Sigmoid colon (tissue), 7 donors: ENCODE data around the gene CSTPP1. TPM values are rescaled to one million over a fixed set of nuclear protein-coding genes. Genes with fewer than 3 reads are reported as not detected.
A peak's percentile ranks its signal among the peaks of the same experiment; 100 is the strongest.

Experiments used
- DNase-seq: peaks from one replicate; pipeline ENCODE4 v3.0.0-alpha.2; 2019
- H3K27ac ChIP-seq, 4 donors: fragments of 200-600 bp; sonication (generic); one replicate each; pipeline ENCODE4 v1.5.1; 2016 to 2019; ENCODE audit warnings: mild to moderate bottlenecking in 1 of 4
- H3K27me3 ChIP-seq, 3 donors: fragments of 200-600 bp; sonication (generic); one replicate each; pipeline ENCODE4 v1.5.1; 2019; ENCODE audit warnings: mild to moderate bottlenecking in 1 of 3
- H3K36me3 ChIP-seq, 4 donors: fragments of 200-600 bp; sonication (generic); one replicate each; pipeline ENCODE4 v1.5.1; 2016 to 2019
- H3K4me1 ChIP-seq, 4 donors: fragments of 200-600 bp; sonication (generic); one replicate each; pipeline ENCODE4 v1.5.1; 2017 to 2019
- H3K4me3 ChIP-seq, 4 donors: fragments of 200-600 bp; sonication (generic); one replicate each; pipeline ENCODE4 v1.5.1; 2017 to 2019; ENCODE audit warnings: mild to moderate bottlenecking in 2 of 4, moderate library complexity in 1 of 4
- H3K9me3 ChIP-seq, 4 donors: fragments of 200-600 bp in 3 of 4; sonication (generic) in 3 of 4; one replicate each; pipeline versions ENCODE4 v1.5.1 to v1.6.1; 2013 to 2019
- EP300 ChIP-seq, 4 donors: sonication (generic); formaldehyde crosslinking; IDR thresholded peaks; one replicate each; pipeline ENCODE4 v1.6.1; 2017; ENCODE audit warnings: antibody characterized with exemption in 4 of 4
- POLR2A ChIP-seq, 2 donors: fragments of 450-650 bp; IDR thresholded peaks; one replicate each; pipeline ENCODE4 v1.6.1; 2016; ENCODE audit warnings: antibody characterized with exemption in 2 of 2, mild to moderate bottlenecking in 2 of 2, moderate library complexity in 2 of 2
- POLR2AphosphoS5 ChIP-seq, 4 donors: sonication (generic); formaldehyde crosslinking; IDR thresholded peaks; one replicate each; pipeline ENCODE4 v1.6.1; 2017; ENCODE audit warnings: antibody characterized with exemption in 4 of 4
- WGBS, 2 donors: extraction: QIAGEN DNeasy Blood & Tissue Kit; methylation state at CpG; one replicate each; pipeline ENCODE4 v1.1.7; 2013; 5-methylcytosine and 5-hydroxymethylcytosine counted together
- intact Hi-C: fragments of 100-400 bp; cut with DNase I; formaldehyde crosslinking; loops from one replicate; pipeline ENCODE4 v1.15.1; 2023
- polyA plus RNA-seq, 3 donors: library from polyadenylated mRNA; stranded (reverse); fragments of 200-250 nt; gene quantifications; one replicate each; pipeline ENCODE4 v1.2.3, GENCODE V29; 2013
- total RNA-seq, 4 donors: library from RNA; depleted of rRNA; stranded (reverse); fragments of >200 nt; gene quantifications; one replicate each; pipeline ENCODE4 v1.1.0, GENCODE V29; 2016
- TF ChIP-seq, protein P1 (sequence below), 4 experiments: fragments of 450-650 bp in 3 of 4; fragments of 200-600 bp in 1 of 4; IDR thresholded peaks; one replicate each; pipeline ENCODE4 v1.5.1; 2016 to 2019; ENCODE audit warnings: antibody characterized with exemption in 4 of 4, mild to moderate bottlenecking in 3 of 4, moderate library complexity in 2 of 4
- donor health status: healthy with polysubstance abuse.
- donor health status: Bipolar disorder and iron deficiency.
- donor health status: healthy.

CSTPP1 gene
- total and polyA plus RNA-seq, 7 donors = 12.9 to 29.4 (median 22.8) TPM

DNA sequence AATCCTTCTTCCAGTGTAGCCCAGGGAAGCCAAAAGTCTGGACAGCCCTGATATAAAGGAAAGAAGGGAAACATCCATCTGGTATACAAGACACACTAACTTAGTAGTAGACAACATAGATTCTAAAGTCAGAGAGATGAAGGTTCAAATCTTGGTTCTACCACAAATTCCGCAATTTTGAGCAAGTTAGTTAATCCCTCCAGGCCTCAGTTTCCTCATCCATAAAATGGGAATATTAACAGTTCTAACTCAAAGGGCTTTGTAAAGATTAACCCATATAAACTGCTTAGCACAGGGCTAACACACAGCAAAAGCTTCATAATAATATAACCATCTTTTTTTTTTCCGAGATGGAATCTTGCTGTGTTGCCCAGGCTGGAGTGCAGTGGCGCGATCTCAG, 29.0 kb upstream of the CSTPP1 start:
- no peak overlapping the region for H3K27ac ChIP-seq
- H3K9me3 ChIP-seq = no peaks in the 10 kb centered on the region
- DNase-seq = no peak
- TF ChIP-seq POLR2AphosphoS5 (IDR thresholded peaks at IDR 0.05) = no peak
- no peak for TF ChIP-seq POLR2A (IDR thresholded peaks at IDR 0.05)
- TF ChIP-seq, protein P1, sequence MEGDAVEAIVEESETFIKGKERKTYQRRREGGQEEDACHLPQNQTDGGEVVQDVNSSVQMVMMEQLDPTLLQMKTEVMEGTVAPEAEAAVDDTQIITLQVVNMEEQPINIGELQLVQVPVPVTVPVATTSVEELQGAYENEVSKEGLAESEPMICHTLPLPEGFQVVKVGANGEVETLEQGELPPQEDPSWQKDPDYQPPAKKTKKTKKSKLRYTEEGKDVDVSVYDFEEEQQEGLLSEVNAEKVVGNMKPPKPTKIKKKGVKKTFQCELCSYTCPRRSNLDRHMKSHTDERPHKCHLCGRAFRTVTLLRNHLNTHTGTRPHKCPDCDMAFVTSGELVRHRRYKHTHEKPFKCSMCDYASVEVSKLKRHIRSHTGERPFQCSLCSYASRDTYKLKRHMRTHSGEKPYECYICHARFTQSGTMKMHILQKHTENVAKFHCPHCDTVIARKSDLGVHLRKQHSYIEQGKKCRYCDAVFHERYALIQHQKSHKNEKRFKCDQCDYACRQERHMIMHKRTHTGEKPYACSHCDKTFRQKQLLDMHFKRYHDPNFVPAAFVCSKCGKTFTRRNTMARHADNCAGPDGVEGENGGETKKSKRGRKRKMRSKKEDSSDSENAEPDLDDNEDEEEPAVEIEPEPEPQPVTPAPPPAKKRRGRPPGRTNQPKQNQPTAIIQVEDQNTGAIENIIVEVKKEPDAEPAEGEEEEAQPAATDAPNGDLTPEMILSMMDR (IDR thresholded peaks at IDR 0.05) = no peak
- TF ChIP-seq EP300 (IDR thresholded peaks at IDR 0.05) = no peak
- no peak overlapping the region for H3K4me3 ChIP-seq
- no peaks in the 10 kb centered on the region for H3K27me3 ChIP-seq
- peaks cover 0 to 10% (median 5%) of the 10 kb centered on the region in 4 donors for H3K4me1 ChIP-seq
- no peaks in the 10 kb centered on the region for H3K36me3 ChIP-seq
- WGBS, 2 donors = 95 to 96% methylated on average over 4 of the region's 4 CpGs
- intact Hi-C loops = no loop called here

DNA sequence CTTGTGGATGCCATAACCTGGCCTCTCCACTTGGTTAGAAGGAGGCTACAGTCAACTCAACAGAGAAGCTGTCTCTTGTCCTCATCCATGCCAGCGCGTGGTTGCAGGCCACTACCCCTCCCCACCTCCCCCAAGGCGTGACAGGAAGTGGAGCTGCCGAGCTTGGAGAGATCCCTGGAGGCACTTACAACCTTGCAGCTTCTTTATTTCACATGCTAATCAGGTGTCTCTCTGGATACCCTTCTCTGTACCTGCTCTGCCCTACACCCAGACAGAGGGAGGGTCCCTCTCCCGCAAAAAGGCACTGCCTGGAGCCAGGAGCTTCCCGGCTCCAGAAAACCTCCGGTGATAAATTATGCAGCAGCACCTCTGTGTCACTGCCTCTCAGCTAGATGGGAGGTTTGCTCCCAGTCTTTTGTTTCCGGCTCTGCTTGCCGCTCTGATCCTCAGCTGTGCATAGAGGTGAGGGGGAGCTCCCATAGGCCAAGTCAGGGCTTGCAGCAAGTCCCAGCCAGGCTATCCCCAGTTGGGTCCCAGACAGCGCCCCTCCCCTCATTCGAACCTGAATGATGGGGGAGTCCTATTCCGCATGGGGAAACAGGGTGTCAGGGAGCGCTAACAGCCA, 23.9 kb upstream of the CSTPP1 start:
- Histone ChIP-seq H3K4me3 (no peak overlapping the region), H3K4me1 (peaks cover 0 to 43% (median 32%) of the 10 kb centered on the region in 4 donors), H3K27me3 (no peaks in the 10 kb centered on the region), H3K9me3 (no peaks in the 10 kb centered on the region), H3K27ac (no peak overlapping the region), H3K36me3 (no peaks in the 10 kb centered on the region)
- DNase-seq = no peak
- WGBS, 2 donors = 26 to 35% methylated on average over 13 of the region's 13 CpGs
- TF ChIP-seq POLR2AphosphoS5 (IDR thresholded peaks at IDR 0.05) (no peak), POLR2A (IDR thresholded peaks at IDR 0.05) (no peak), EP300 (IDR thresholded peaks at IDR 0.05) (no peak)
- TF ChIP-seq, protein P1 (IDR thresholded peaks at IDR 0.05) = no peak
- intact Hi-C loops = no loop called here

DNA sequence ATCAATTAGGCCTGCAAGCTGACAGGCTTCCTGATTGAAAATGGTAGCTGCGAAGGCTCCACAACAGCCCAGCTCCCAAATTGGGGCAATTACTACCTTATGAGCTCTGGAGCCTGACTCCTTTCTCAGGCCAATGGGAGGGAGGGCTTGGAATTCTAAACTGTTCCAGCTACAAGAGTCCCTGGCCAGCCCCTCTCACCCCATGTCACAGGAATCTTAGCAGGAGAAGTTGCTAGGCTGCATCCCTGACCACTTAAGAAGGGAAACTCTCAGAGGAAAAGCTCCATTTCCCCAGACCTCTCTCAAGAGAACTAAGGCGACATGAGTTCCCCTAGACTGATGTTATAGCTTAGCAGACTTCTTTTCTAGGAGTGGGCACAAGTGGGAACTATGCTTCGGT, 23.1 kb upstream of the CSTPP1 start:
- TF ChIP-seq POLR2AphosphoS5 (IDR thresholded peaks at IDR 0.05) (no peak), POLR2A (IDR thresholded peaks at IDR 0.05) (no peak), EP300 (IDR thresholded peaks at IDR 0.05) (no peak)
- TF ChIP-seq, protein P1 (IDR thresholded peaks at IDR 0.05) = no peak
- DNase-seq = no peak
- H3K4me3 ChIP-seq = no peak overlapping the region
- no peaks in the 10 kb centered on the region for H3K27me3 ChIP-seq
- no peaks in the 10 kb centered on the region for H3K36me3 ChIP-seq
- H3K27ac ChIP-seq = no peak overlapping the region
- H3K9me3 ChIP-seq = no peaks in the 10 kb centered on the region
- WGBS, 2 donors = 84 to 92% methylated on average over 3 of the region's 3 CpGs
- intact Hi-C loops = no loop called here
- peaks cover 0 to 48% (median 37%) of the 10 kb centered on the region in 4 donors for H3K4me1 ChIP-seq

DNA sequence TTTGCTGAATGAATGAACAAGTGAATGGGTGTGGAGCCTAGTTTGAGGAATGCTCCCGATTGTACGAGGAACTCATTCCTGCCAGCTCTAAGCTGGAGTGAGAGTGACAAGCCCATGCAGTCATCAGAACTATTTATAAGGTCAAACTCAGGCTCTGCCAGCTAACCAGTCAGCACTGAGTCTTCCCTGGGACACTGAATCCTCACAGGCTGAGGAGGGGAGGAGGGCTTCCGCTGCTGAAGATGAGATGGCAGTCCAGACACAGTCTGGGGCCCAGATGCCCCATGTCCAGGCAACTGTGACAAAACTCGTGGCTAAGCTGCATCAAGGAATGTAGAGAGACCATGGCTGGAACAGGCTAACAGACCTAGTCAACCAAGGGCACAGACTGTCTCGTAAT, 22.2 kb upstream of the CSTPP1 start:
- WGBS, 2 donors = 63% methylated on average over 5 of the region's 5 CpGs
- H3K36me3 ChIP-seq = no peaks in the 10 kb centered on the region
- intact Hi-C loops = no loop called here
- no peaks in the 10 kb centered on the region for H3K27me3 ChIP-seq
- no peak for TF ChIP-seq POLR2AphosphoS5 (IDR thresholded peaks at IDR 0.05)
- no peak for TF ChIP-seq POLR2A (IDR thresholded peaks at IDR 0.05)
- TF ChIP-seq, protein P1 (IDR thresholded peaks at IDR 0.05) = no peak
- no peak for TF ChIP-seq EP300 (IDR thresholded peaks at IDR 0.05)
- peaks cover 0 to 55% (median 40%) of the 10 kb centered on the region in 4 donors for H3K4me1 ChIP-seq
- DNase-seq = no peak
- peak overlapping the region in 1 of 4 donors; percentile 28 for H3K27ac ChIP-seq
- no peak overlapping the region for H3K4me3 ChIP-seq
- no peaks in the 10 kb centered on the region for H3K9me3 ChIP-seq

DNA sequence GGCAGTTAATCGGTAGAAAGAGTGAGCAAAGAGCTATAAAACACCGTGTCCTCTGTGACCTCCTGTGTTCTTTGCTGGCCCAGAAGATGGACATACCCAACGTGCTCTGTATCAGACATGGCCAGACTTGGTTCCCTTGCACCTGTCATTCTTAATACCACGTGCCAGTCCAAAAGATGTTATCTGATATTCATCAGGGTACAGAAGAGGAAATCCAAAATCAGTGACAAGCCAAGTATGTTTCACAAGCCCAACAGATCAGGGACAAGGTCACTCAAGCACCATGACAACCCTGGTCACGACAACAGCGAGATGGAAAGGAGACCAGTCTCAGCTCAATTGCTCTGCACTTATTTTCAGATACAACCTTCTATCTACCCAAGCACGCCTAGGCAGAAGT, 21.7 kb upstream of the CSTPP1 start:
- Histone ChIP-seq H3K9me3 (no peaks in the 10 kb centered on the region), H3K4me1 (peaks cover 0 to 60% (median 41%) of the 10 kb centered on the region in 4 donors), H3K27ac (peak overlapping the region in 1 of 4 donors; percentile 28), H3K4me3 (no peak overlapping the region), H3K36me3 (no peaks in the 10 kb centered on the region), H3K27me3 (no peaks in the 10 kb centered on the region)
- TF ChIP-seq EP300 (IDR thresholded peaks at IDR 0.05) = no peak
- TF ChIP-seq POLR2AphosphoS5 (IDR thresholded peaks at IDR 0.05) = no peak
- TF ChIP-seq, protein P1 (IDR thresholded peaks at IDR 0.05) = no peak
- no peak for TF ChIP-seq POLR2A (IDR thresholded peaks at IDR 0.05)
- WGBS, 2 donors = 71 to 81% methylated on average over 7 of the region's 7 CpGs
- intact Hi-C loops = loop anchor here (5.0 kb wide), 1 partner anchor 87 kb away; no protein-coding TSS in a partner anchor
- no peak for DNase-seq
